Muscle layer of duodenum (tissue), 2 donors: ENCODE measurements around the gene AK8.

Experiments used
- H3K27ac ChIP-seq: one replicate; pipeline ENCODE4 v1.7.0; 2013; ENCODE audit warnings: mild to moderate bottlenecking, low read length
- H3K27me3 ChIP-seq: one replicate; pipeline ENCODE4 v1.7.0; 2013; ENCODE audit warnings: low read depth, mild to moderate bottlenecking, control low read depth, low read length
- H3K36me3 ChIP-seq, 2 donors: one replicate each; pipeline ENCODE4 v1.7.0; 2013; ENCODE audit warnings: low read length in 2 of 2, control low read depth in 1 of 2, mild to moderate bottlenecking in 1 of 2; ENCODE audit not compliant: insufficient read depth in 2 of 2, control insufficient read depth in 1 of 2
- H3K4me1 ChIP-seq, 2 donors: one replicate each; pipeline ENCODE4 v1.7.0; 2013; ENCODE audit warnings: low read length in 2 of 2, mild to moderate bottlenecking in 2 of 2, control low read depth in 1 of 2, moderate library complexity in 1 of 2; ENCODE audit not compliant: insufficient read depth in 2 of 2, control insufficient read depth in 1 of 2
- H3K4me3 ChIP-seq, 2 donors: one replicate each; pipeline ENCODE4 v1.7.0; 2013; ENCODE audit warnings: low read length in 2 of 2, low read depth in 1 of 2, mild to moderate bottlenecking in 1 of 2
- H3K9me3 ChIP-seq, 2 donors: one replicate each; pipeline ENCODE4 v1.7.0; 2013; ENCODE audit warnings: low read length in 2 of 2, control low read depth in 1 of 2, mild to moderate bottlenecking in 1 of 2; ENCODE audit not compliant: control insufficient read depth in 1 of 2
- donor health status: healthy.

The AK8 gene

DNA sequence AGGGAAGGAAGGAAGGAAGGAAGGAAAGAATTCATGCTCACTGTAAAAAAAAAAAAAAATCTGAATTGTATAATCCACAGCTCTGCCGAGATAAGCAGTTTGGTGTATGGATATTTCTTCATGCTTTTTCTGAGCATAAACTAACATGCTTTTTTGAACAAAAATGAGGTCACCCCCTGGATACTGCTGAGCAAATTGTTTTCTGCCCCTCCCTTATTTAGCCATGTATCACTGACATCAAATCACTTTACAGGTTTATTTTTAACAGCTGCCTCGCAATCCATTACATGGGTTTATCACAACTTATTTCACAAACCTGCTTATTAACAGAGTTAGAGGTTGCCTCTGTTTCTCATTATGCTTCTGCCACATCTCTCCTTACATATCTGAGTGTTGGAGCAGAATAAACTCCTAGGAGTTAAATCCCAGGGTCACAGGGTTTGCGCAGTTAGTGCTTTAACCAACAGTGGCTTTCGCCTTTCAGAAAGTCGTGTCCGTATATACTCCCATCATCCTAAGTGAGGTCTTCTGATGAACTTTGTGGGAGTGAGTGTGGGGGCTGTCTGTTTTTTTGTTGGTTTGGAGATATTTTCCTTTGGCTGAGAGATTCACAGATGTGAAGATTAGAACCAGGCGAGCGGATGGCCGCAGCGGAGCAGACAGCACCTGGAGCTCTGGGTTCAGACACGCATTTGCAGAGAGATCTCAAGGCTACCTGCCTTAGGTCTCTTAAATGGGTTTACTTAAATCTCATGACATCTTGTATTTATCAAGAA, 57.7 kb downstream of the AK8 start:
- Histone ChIP-seq H3K9me3 (no peaks in the 10 kb centered on the region), H3K27ac (no peak overlapping the region), H3K36me3 (no peaks in the 10 kb centered on the region), H3K27me3 (no peaks in the 10 kb centered on the region), H3K4me1 (no peaks in the 10 kb centered on the region), H3K4me3 (no peak overlapping the region)

GRCh38 chr9:132818588-132818987, 59.5 kb downstream of the AK8 start:
- H3K36me3 ChIP-seq: no peaks in the 10 kb centered on the region
- no peak overlapping the region for H3K27ac ChIP-seq
- no peak overlapping the region for H3K4me3 ChIP-seq
- no peaks in the 10 kb centered on the region for H3K27me3 ChIP-seq
- H3K4me1 ChIP-seq: no peaks in the 10 kb centered on the region
- no peaks in the 10 kb centered on the region for H3K9me3 ChIP-seq

DNA sequence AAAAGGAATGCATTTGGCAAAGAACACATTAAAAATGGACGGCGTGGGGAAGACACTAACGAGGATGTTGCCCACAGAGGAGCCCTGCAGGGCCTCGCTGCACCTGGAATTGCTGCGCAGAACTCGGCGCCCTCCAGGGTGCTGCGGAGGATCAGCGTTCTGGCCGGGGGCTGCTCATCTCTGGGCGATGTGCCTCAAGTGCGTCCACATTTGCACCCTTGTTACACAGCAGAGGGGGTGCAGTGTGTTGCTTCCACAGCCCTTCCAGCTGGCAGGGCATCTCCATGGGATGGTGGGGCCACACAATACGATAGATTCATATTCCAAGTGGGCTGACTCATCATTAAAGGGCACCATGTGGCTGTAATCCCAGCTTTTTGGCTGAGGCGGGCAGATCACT, 63.1 kb downstream of the AK8 start:
- Histone ChIP-seq H3K9me3 (no peaks in the 10 kb centered on the region), H3K36me3 (no peaks in the 10 kb centered on the region), H3K27ac (no peak overlapping the region), H3K4me3 (no peak overlapping the region), H3K4me1 (no peaks in the 10 kb centered on the region), H3K27me3 (no peaks in the 10 kb centered on the region)

DNA sequence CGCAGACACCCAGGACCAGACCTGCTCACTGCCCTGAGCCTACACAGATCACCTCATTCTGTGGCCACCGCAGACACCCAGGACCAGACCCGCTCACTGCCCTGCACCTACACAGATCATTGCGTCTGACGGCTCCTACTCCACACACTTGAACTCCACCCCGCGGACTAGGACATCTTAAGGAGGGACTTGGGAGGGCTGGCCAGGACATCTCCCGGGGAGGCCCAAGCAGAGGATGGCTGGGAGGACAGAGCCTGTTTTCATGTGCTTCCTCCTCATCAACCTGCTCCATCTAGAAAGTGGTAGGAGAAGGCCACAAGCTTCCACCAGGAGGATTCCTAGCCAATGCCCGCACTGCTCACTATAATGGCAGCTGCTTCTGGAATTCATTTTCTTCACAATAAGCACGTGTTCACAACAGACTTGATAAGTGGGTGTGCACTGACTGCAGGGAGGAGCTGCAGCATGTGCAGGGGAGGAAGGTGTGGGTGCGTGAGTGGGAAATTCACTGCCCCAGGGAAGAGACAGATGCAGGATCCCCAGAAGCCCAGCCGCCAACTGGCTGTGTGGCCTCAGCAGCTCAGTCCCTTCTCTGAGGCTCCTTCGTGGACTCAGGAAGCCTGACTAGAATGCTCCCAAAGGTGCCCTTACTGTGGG, 64.8 kb downstream of the AK8 start:
- H3K4me3 ChIP-seq: no peak overlapping the region
- H3K27me3 ChIP-seq: no peaks in the 10 kb centered on the region
- H3K27ac ChIP-seq: no peak overlapping the region
- no peaks in the 10 kb centered on the region for H3K9me3 ChIP-seq
- no peaks in the 10 kb centered on the region for H3K4me1 ChIP-seq
- no peaks in the 10 kb centered on the region for H3K36me3 ChIP-seq

DNA sequence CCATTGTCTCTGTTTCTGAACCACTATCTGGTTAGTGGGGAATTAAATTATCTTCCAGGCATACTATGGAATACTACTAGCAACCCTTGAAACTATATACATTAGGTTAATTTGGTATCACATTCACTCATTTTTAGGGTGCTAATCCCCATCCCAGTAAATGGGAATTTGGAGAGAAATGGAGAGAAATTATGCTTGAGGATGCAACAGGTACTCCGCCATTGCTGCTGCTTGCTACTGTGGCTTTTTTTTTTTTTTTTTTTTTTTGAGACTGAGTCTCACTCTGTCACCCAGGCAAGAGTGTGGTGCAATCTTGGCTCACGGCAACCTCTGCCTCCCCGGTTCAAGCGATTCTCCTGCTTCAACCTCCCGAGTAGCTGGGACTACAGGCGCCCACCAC, 66.1 kb downstream of the AK8 start:
- no peaks in the 10 kb centered on the region for H3K36me3 ChIP-seq
- H3K27me3 ChIP-seq: no peaks in the 10 kb centered on the region
- H3K9me3 ChIP-seq: no peaks in the 10 kb centered on the region
- no peaks in the 10 kb centered on the region for H3K4me1 ChIP-seq
- H3K27ac ChIP-seq: no peak overlapping the region
- H3K4me3 ChIP-seq: no peak overlapping the region

- H3K4me1 ChIP-seq: no peaks in the 10 kb centered on the region
- no peaks in the 10 kb centered on the region for H3K9me3 ChIP-seq
- no peaks in the 10 kb centered on the region for H3K27me3 ChIP-seq
- no peaks in the 10 kb centered on the region for H3K36me3 ChIP-seq
- H3K27ac ChIP-seq: no peak overlapping the region
- no peak overlapping the region for H3K4me3 ChIP-seq
Measured at GRCh38 chr9:132810314-132810713, 67.8 kb downstream of the AK8 start.

- no peak overlapping the region for H3K4me3 ChIP-seq
- H3K9me3 ChIP-seq: no peaks in the 10 kb centered on the region
- H3K4me1 ChIP-seq: no peaks in the 10 kb centered on the region
- H3K27me3 ChIP-seq: no peaks in the 10 kb centered on the region
- no peak overlapping the region for H3K27ac ChIP-seq
- H3K36me3 ChIP-seq: no peaks in the 10 kb centered on the region
Measured at GRCh38 chr9:132809677-132810271, 68.3 kb downstream of the AK8 start.

GRCh38 chr9:132808645-132809044, 69.4 kb downstream of the AK8 start:
- H3K27ac ChIP-seq: no peak overlapping the region
- no peaks in the 10 kb centered on the region for H3K9me3 ChIP-seq
- H3K36me3 ChIP-seq: no peaks in the 10 kb centered on the region
- no peaks in the 10 kb centered on the region for H3K4me1 ChIP-seq
- H3K27me3 ChIP-seq: no peaks in the 10 kb centered on the region
- no peak overlapping the region for H3K4me3 ChIP-seq

GRCh38 chr9:132806723-132807421, 71.2 kb downstream of the AK8 start:
- no peaks in the 10 kb centered on the region for H3K36me3 ChIP-seq
- H3K4me3 ChIP-seq: no peak overlapping the region
- no peaks in the 10 kb centered on the region for H3K9me3 ChIP-seq
- no peak overlapping the region for H3K27ac ChIP-seq
- no peaks in the 10 kb centered on the region for H3K27me3 ChIP-seq
- H3K4me1 ChIP-seq: no peaks in the 10 kb centered on the region

- Histone ChIP-seq H3K9me3 (no peaks in the 10 kb centered on the region), H3K27me3 (no peaks in the 10 kb centered on the region), H3K27ac (no peak overlapping the region), H3K4me3 (no peak overlapping the region), H3K36me3 (no peaks in the 10 kb centered on the region), H3K4me1 (no peaks in the 10 kb centered on the region)
Measured at GRCh38 chr9:132806306-132806705, 71.8 kb downstream of the AK8 start.

DNA sequence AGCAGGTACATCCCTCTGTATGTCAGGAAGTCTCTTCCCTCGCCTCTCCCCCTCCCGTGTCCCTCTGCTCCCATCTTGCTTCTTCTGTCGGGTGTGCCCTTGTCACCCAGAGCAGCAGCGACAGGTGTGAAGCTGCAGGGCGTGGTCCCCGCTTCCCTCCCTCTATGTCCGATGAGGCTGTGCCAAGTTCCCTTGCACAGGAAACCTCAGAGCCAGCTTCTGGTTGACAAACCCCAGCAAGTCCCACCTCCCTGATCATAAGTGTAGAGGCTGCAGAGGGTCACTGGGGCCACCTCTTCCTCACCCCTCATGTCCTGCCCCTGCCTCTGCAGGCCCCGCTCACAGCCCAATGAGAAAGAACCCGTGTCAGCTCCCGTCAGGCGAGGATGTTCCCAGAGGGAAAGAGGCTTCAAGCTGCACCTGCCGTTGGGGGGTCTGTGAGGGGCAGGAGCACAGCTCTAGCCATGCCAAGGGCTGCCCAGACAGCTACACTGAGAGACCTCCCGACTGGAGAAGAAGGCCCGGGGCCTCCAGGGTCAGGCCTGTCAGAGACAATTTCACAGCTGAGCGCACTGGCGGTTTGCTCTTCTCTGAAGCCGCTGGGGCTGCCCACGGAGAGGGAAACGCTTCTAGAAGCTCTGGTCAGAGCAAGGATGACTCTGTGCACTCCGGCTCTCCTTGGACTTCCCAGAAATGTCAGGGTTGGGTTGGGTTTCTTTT, 73.3 kb downstream of the AK8 start:
- Histone ChIP-seq H3K9me3 (no peaks in the 10 kb centered on the region), H3K4me1 (peaks cover 0 to 4% of the 10 kb centered on the region in 2 donors), H3K27ac (no peak overlapping the region), H3K36me3 (no peaks in the 10 kb centered on the region), H3K27me3 (peaks cover 2% of the 10 kb centered on the region), H3K4me3 (no peak overlapping the region)
